Measurements from ENCODE around the gene PLEKHM3.

The PLEKHM3 gene

GRCh38 chr2:207844648-207845047, 180.7 kb downstream of the PLEKHM3 start (continued):
- TF ChIP-seq, protein P1, sequence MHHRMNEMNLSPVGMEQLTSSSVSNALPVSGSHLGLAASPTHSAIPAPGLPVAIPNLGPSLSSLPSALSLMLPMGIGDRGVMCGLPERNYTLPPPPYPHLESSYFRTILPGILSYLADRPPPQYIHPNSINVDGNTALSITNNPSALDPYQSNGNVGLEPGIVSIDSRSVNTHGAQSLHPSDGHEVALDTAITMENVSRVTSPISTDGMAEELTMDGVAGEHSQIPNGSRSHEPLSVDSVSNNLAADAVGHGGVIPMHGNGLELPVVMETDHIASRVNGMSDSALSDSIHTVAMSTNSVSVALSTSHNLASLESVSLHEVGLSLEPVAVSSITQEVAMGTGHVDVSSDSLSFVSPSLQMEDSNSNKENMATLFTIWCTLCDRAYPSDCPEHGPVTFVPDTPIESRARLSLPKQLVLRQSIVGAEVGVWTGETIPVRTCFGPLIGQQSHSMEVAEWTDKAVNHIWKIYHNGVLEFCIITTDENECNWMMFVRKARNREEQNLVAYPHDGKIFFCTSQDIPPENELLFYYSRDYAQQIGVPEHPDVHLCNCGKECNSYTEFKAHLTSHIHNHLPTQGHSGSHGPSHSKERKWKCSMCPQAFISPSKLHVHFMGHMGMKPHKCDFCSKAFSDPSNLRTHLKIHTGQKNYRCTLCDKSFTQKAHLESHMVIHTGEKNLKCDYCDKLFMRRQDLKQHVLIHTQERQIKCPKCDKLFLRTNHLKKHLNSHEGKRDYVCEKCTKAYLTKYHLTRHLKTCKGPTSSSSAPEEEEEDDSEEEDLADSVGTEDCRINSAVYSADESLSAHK (tag by site-specific recombination; IDR thresholded peaks at IDR 0.05) = no peak
- TF ChIP-seq ZNF785 (tag by site-specific recombination; IDR thresholded peaks at IDR 0.05) (no peak), ZNF280D (tag by site-specific recombination; IDR thresholded peaks at IDR 0.05) (no peak), ATF2 (tag by site-specific recombination; IDR thresholded peaks at IDR 0.05; ENCODE audit: low read depth) (no peak), ZNF138 (tag by site-specific recombination; IDR thresholded peaks at IDR 0.05; ENCODE audit: borderline replicate concordance) (no peak), ZNF174 (tag by site-specific recombination; IDR thresholded peaks at IDR 0.05) (no peak)

DNA sequence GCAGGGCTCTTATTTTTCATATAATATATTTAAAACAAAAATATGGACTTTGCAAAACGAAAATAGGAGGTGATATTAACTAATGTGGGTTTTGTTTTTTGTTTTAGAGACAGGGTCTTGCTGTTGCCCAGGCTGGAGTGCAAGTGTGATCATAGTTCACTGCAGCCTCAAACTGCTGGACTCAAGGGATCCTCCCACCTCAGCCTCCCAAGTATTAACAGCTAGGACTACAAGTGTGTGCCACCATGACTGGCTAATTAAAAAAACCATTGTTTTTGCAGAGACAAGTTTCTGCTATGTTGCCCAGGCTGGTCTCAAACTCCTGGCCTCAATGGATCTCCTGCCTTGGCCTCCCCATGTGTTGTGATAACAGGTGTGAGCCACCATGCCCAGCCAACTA, 185.2 kb downstream of the PLEKHM3 start:
- ChIA-PET CTCF (no interaction called here), POLR2A (no interaction called here)
- TF ChIP-seq ZIC2 (tag by site-specific recombination; IDR thresholded peaks at IDR 0.05) = no peak
- TF ChIP-seq ZNF274 (IDR thresholded peaks at IDR 0.05; ENCODE audit: low read length) = no peak
- no peak for TF ChIP-seq ZNF274 (tag by site-specific recombination; IDR thresholded peaks at IDR 0.05; ENCODE audit: borderline replicate concordance)
- TF ChIP-seq ZNF544 (tag by site-specific recombination; IDR thresholded peaks at IDR 0.05) = no peak
- TF ChIP-seq ZNF335 (tag by site-specific recombination; conservative IDR thresholded peaks at IDR 0.05) = no peak
- TF ChIP-seq ZNF302 (tag by site-specific recombination; IDR thresholded peaks at IDR 0.05; ENCODE audit: low read depth) = no peak
- TF ChIP-seq ZNF514 (tag by site-specific recombination; IDR thresholded peaks at IDR 0.05) = no peak
- TF ChIP-seq, protein P2, sequence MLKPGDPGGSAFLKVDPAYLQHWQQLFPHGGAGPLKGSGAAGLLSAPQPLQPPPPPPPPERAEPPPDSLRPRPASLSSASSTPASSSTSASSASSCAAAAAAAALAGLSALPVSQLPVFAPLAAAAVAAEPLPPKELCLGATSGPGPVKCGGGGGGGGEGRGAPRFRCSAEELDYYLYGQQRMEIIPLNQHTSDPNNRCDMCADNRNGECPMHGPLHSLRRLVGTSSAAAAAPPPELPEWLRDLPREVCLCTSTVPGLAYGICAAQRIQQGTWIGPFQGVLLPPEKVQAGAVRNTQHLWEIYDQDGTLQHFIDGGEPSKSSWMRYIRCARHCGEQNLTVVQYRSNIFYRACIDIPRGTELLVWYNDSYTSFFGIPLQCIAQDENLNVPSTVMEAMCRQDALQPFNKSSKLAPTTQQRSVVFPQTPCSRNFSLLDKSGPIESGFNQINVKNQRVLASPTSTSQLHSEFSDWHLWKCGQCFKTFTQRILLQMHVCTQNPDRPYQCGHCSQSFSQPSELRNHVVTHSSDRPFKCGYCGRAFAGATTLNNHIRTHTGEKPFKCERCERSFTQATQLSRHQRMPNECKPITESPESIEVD (tag by site-specific recombination; IDR thresholded peaks at IDR 0.05) = no peak
- TF ChIP-seq, protein P3, sequence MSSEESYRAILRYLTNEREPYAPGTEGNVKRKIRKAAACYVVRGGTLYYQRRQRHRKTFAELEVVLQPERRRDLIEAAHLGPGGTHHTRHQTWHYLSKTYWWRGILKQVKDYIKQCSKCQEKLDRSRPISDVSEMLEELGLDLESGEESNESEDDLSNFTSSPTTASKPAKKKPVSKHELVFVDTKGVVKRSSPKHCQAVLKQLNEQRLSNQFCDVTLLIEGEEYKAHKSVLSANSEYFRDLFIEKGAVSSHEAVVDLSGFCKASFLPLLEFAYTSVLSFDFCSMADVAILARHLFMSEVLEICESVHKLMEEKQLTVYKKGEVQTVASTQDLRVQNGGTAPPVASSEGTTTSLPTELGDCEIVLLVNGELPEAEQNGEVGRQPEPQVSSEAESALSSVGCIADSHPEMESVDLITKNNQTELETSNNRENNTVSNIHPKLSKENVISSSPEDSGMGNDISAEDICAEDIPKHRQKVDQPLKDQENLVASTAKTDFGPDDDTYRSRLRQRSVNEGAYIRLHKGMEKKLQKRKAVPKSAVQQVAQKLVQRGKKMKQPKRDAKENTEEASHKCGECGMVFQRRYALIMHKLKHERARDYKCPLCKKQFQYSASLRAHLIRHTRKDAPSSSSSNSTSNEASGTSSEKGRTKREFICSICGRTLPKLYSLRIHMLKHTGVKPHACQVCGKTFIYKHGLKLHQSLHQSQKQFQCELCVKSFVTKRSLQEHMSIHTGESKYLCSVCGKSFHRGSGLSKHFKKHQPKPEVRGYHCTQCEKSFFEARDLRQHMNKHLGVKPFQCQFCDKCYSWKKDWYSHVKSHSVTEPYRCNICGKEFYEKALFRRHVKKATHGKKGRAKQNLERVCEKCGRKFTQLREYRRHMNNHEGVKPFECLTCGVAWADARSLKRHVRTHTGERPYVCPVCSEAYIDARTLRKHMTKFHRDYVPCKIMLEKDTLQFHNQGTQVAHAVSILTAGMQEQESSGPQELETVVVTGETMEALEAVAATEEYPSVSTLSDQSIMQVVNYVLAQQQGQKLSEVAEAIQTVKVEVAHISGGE (tag by site-specific recombination; conservative IDR thresholded peaks at IDR 0.05; ENCODE audit: low read depth) = no peak
- no peaks in the 10 kb centered on the region for H3K4me1 ChIP-seq (ENCODE audit: control insufficient read depth, insufficient read depth, low read length)
- no peaks in the 10 kb centered on the region for H3K36me3 ChIP-seq (ENCODE audit: control insufficient read depth in 2 of 2, insufficient read depth in 1 of 2, low read length in 2 of 2)
- no peaks in the 10 kb centered on the region for H3K9me3 ChIP-seq (ENCODE audit: control insufficient read depth, insufficient read depth, low read depth, low read length)
- H3K27ac ChIP-seq (ENCODE audit: extremely low read depth, low read depth, low read length) = no peak overlapping the region
- no peak overlapping the region for H3K4me3 ChIP-seq (ENCODE audit: low read depth, low read length)
